Activated CD4-positive, alpha-beta T cell treated with anti-CD3 and anti-CD28 coated beads for 4 hours (primary cell): ENCODE data around the gene ARHGAP30.
"Not testable (repeated sequence)": the region's sequence is repeated elsewhere in the genome, so short reads cannot be mapped to it uniquely, and the experiment has no call there.

ENCODE experiments used
- DNase-seq, 2 donors: peaks; one replicate each; pipeline ENCODE4 v3.0.0-alpha.2; 2020

ARHGAP30 gene

GRCh38 chr1:161068306-161069234, 1.1 kb downstream of the ARHGAP30 start:
- DNase-seq = peak; percentile 77 to 78

GRCh38 chr1:161066694-161067093, 3.0 kb downstream of the ARHGAP30 start:
- no peak for DNase-seq

GRCh38 chr1:161065681-161066080, 4.0 kb downstream of the ARHGAP30 start:
- not testable (repeated sequence) for DNase-seq

GRCh38 chr1:161063936-161064335, 5.8 kb downstream of the ARHGAP30 start:
- not testable (repeated sequence) for DNase-seq

GRCh38 chr1:161061419-161061818, 8.3 kb downstream of the ARHGAP30 start:
- DNase-seq = no peak

GRCh38 chr1:161059293-161059692, 10.4 kb downstream of the ARHGAP30 start:
- no peak for DNase-seq

- DNase-seq = no peak
Measured at GRCh38 chr1:161054805-161055204, 14.9 kb downstream of the ARHGAP30 start.

GRCh38 chr1:161054232-161054631, 15.5 kb downstream of the ARHGAP30 start:
- no peak for DNase-seq

- no peak for DNase-seq
Measured at GRCh38 chr1:161052899-161053298, 16.8 kb downstream of the ARHGAP30 start.

- DNase-seq = no peak
Measured at GRCh38 chr1:161051219-161051618, 18.5 kb downstream of the ARHGAP30 start.

- no peak for DNase-seq
Measured at GRCh38 chr1:161048949-161049722, 20.6 kb downstream of the ARHGAP30 start.

- no peak for DNase-seq
Measured at GRCh38 chr1:161047436-161048420, 22.0 kb downstream of the ARHGAP30 start.

- DNase-seq = no peak
Measured at GRCh38 chr1:161046605-161047228, 23.0 kb downstream of the ARHGAP30 start.

- DNase-seq = peak; percentile 90
Measured at GRCh38 chr1:161045736-161046604, 23.7 kb downstream of the ARHGAP30 start, which contains the start of gene USF1. USF1 (minus strand) TSS chr1:161045977; CDS start chr1:161043275, 2,702 bp downstream.

GRCh38 chr1:161044908-161045735, 24.6 kb downstream of the ARHGAP30 start:
- DNase-seq = peak; percentile 33 to 39

GRCh38 chr1:161044535-161044907, 25.2 kb downstream of the ARHGAP30 start:
- DNase-seq = no peak

- DNase-seq = no peak
Measured at GRCh38 chr1:161039546-161039945, 30.1 kb downstream of the ARHGAP30 start.

GRCh38 chr1:161039154-161039545, 30.5 kb downstream of the ARHGAP30 start:
- no peak for DNase-seq

- DNase-seq = peak; percentile 82 to 84
Measured at GRCh38 chr1:161038523-161039153, 31.1 kb downstream of the ARHGAP30 start, which contains the start of gene TSTD1. TSTD1 (minus strand) TSS chr1:161038964; CDS start chr1:161038889, 75 bp downstream.
